H9 (cell line): ENCODE results near the gene NDOR1. TPM values are rescaled to one million over a fixed set of nuclear protein-coding genes. Genes with fewer than 3 reads are reported as not detected.

Experiments
- DNase-seq: peaks from one replicate; pipeline ENCODE4 v3.0.0-alpha.2; 2017
- H2AFZ ChIP-seq: one replicate; pipeline ENCODE4 v1.6.1; 2013; ENCODE audit warnings: mild to moderate bottlenecking, low read length, control low read depth, moderate library complexity
- H2AK5ac ChIP-seq: 2 replicates; pipeline ENCODE4 v1.6.1; 2013; ENCODE audit warnings: low read length, control low read depth, mixed read lengths; ENCODE audit not compliant: insufficient read length
- H2BK120ac ChIP-seq: one replicate; pipeline ENCODE4 v1.6.1; 2013; ENCODE audit warnings: low read depth, mild to moderate bottlenecking, low read length, control low read depth, inconsistent platforms; ENCODE audit not compliant: poor library complexity, severe bottlenecking
- H2BK12ac ChIP-seq: 2 replicates; pipeline ENCODE4 v1.6.1; 2013; ENCODE audit warnings: low read length, control low read depth, mixed read lengths, low read depth; ENCODE audit not compliant: insufficient read length
- H2BK15ac ChIP-seq: 2 replicates; pipeline ENCODE4 v1.6.1; 2013; ENCODE audit warnings: low read depth, low read length, control low read depth
- H2BK20ac ChIP-seq: one replicate; pipeline ENCODE4 v1.6.1; 2013; ENCODE audit warnings: low read depth, mild to moderate bottlenecking, low read length, control low read depth, inconsistent platforms; ENCODE audit not compliant: poor library complexity, severe bottlenecking
- H2BK5ac ChIP-seq: 2 replicates; pipeline ENCODE4 v1.6.1; 2013; ENCODE audit warnings: low read length, control low read depth, mixed read lengths; ENCODE audit not compliant: insufficient read length
- H3K14ac ChIP-seq: 2 replicates; pipeline ENCODE4 v1.6.1; 2013; ENCODE audit warnings: low read length, control low read depth; ENCODE audit not compliant: insufficient read depth
- H3K18ac ChIP-seq: 2 replicates; pipeline ENCODE4 v1.6.1; 2013; ENCODE audit warnings: low read depth, mild to moderate bottlenecking, mixed read lengths, low read length, control low read depth; ENCODE audit not compliant: insufficient read length
- H3K23ac ChIP-seq: 2 replicates; pipeline ENCODE4 v1.6.1; 2013; ENCODE audit warnings: low read length, control low read depth, mixed read lengths, low read depth; ENCODE audit not compliant: insufficient read length
- H3K23me2 ChIP-seq: 2 replicates; pipeline ENCODE4 v1.6.1; 2013; ENCODE audit warnings: low read depth, mild to moderate bottlenecking, mixed read lengths, low read length, control low read depth; ENCODE audit not compliant: insufficient read length, poor library complexity, severe bottlenecking
- H3K27ac ChIP-seq: 2 replicates; pipeline ENCODE4 v1.5.1; 2013; ENCODE audit warnings: low read length, control low read depth, mixed read lengths, low read depth; ENCODE audit not compliant: insufficient read length
- H3K27me3 ChIP-seq: 2 replicates; pipeline ENCODE4 v1.6.1; 2013; ENCODE audit warnings: low read length, control low read depth, inconsistent platforms; ENCODE audit not compliant: insufficient read depth
- H3K4ac ChIP-seq: 2 replicates; pipeline ENCODE4 v1.6.1; 2013; ENCODE audit warnings: low read depth, mild to moderate bottlenecking, control low read depth, inconsistent platforms, low read length, moderate library complexity
- H3K4me1 ChIP-seq: 2 replicates; pipeline ENCODE4 v1.6.1; 2013; ENCODE audit warnings: low read length, control low read depth, inconsistent platforms; ENCODE audit not compliant: insufficient read depth
- H3K4me2 ChIP-seq: 2 replicates; pipeline ENCODE4 v1.6.1; 2013; ENCODE audit warnings: low read length, control low read depth, mixed read lengths; ENCODE audit not compliant: insufficient read length, insufficient read depth
- H3K56ac ChIP-seq: 2 replicates; pipeline ENCODE4 v1.6.1; 2013; ENCODE audit warnings: low read depth, mild to moderate bottlenecking, mixed read lengths, low read length, control low read depth; ENCODE audit not compliant: insufficient read length
- H3K79me1 ChIP-seq: 2 replicates; pipeline ENCODE4 v1.6.1; 2013; ENCODE audit warnings: low read depth, mild to moderate bottlenecking, moderate library complexity, low read length, control low read depth, inconsistent platforms; ENCODE audit not compliant: insufficient read depth, poor library complexity, severe bottlenecking
- H3K79me2 ChIP-seq: 2 replicates; pipeline ENCODE4 v1.6.1; 2013; ENCODE audit warnings: low read length, control low read depth, inconsistent platforms; ENCODE audit not compliant: insufficient read depth
- H3K9ac ChIP-seq: 2 replicates; pipeline ENCODE4 v1.6.1; 2013; ENCODE audit warnings: low read length, control low read depth, mixed read lengths; ENCODE audit not compliant: insufficient read length; ENCODE audit errors: extremely low read depth
- H3K9me3 ChIP-seq: one replicate; pipeline ENCODE4 v1.6.1; 2013; ENCODE audit warnings: low read depth, low read length, inconsistent platforms; ENCODE audit not compliant: control insufficient read depth
- H3T11ph ChIP-seq: one replicate; pipeline ENCODE4 v1.6.1; 2013; ENCODE audit warnings: mild to moderate bottlenecking, low read length, control low read depth, inconsistent platforms
- H4K20me1 ChIP-seq: one replicate; pipeline ENCODE4 v1.6.1; 2013; ENCODE audit not compliant: control insufficient read depth, insufficient read length, insufficient read depth
- H4K5ac ChIP-seq: 2 replicates; pipeline ENCODE4 v1.6.1; 2013; ENCODE audit warnings: low read depth, mild to moderate bottlenecking, mixed read lengths, low read length, control low read depth; ENCODE audit not compliant: insufficient read length
- H4K8ac ChIP-seq: replicated peaks from 2 replicates; pipeline ENCODE4 v1.6.1; 2013; ENCODE audit warnings: low read length, control low read depth, mixed read lengths, low read depth; ENCODE audit not compliant: insufficient read length
- H4K91ac ChIP-seq: 2 replicates; pipeline ENCODE4 v1.6.1; 2013; ENCODE audit warnings: low read depth, mild to moderate bottlenecking, moderate library complexity, mixed read lengths, low read length, control low read depth; ENCODE audit not compliant: insufficient read length
- H3K27ac Mint-ChIP-seq, 3 experiments: 2 replicates in 2 of 3; 3 replicates in 1 of 3; pipeline ENCODE4 v1.8.0; 2020 to 2021; ENCODE audit warnings: mixed read lengths in 3 of 3, mild to moderate bottlenecking in 1 of 3, moderate library complexity in 1 of 3
- H3K27me3 Mint-ChIP-seq: 2 replicates; pipeline ENCODE4 v1.8.0; 2021; ENCODE audit warnings: low read depth, mild to moderate bottlenecking, moderate library complexity, mixed read lengths
- H3K36me3 Mint-ChIP-seq, 3 experiments: 2 replicates in 2 of 3; 3 replicates in 1 of 3; pipeline ENCODE4 v1.8.0; 2020 to 2021; ENCODE audit warnings: low read depth in 3 of 3, mixed read lengths in 3 of 3; ENCODE audit not compliant: insufficient read depth in 1 of 3
- H3K4me1 Mint-ChIP-seq, 2 experiments: 2 replicates each; pipeline ENCODE4 v1.8.0; 2020; ENCODE audit warnings: mixed read lengths in 2 of 2
- H3K4me3 Mint-ChIP-seq, 2 experiments: 2 replicates in 1 of 2; 3 replicates in 1 of 2; pipeline ENCODE4 v1.8.0; 2020 to 2021; ENCODE audit warnings: mild to moderate bottlenecking in 2 of 2, mixed read lengths in 2 of 2, moderate library complexity in 1 of 2
- H3K9me3 Mint-ChIP-seq, 2 experiments: 2 replicates in 1 of 2; 3 replicates in 1 of 2; pipeline ENCODE4 v1.8.0; 2020; ENCODE audit warnings: mild to moderate bottlenecking in 2 of 2, mixed read lengths in 2 of 2, moderate library complexity in 1 of 2
- WGBS: extraction: QIAGEN DNeasy Blood & Tissue Kit; methylation state at CpG from one replicate; pipeline ENCODE4 v1.1.7; 2013; ENCODE audit warnings: missing lambda C conversion rate, low lambda C conversion rate, mixed read lengths; ENCODE audit not compliant: insufficient read length; ENCODE audit errors: extremely low coverage; 5-methylcytosine and 5-hydroxymethylcytosine counted together
- total RNA-seq: library from RNA; stranded (reverse); gene quantifications from 2 replicates; pipeline ENCODE4 v1.2.1, GENCODE V29; 2021
- TF ChIP-seq, protein P1 (sequence below): fragments of 200-600 bp; sonication (generic); conservative IDR thresholded peaks from 3 replicates; pipeline ENCODE4 v1.8.0; 2021; ENCODE audit warnings: antibody characterized with exemption, mild to moderate bottlenecking

NDOR1 gene
- total RNA-seq, 1 experiment from 2014 or later = 44.1 TPM

GRCh38 chr9:137180491-137180890 lies 25.0 kb upstream of the NDOR1 start:
- peaks cover 0 to 5% of the 10 kb centered on the region in 2 experiments; a peak in 2 of 4 replicates for H3K4me1 Mint-ChIP-seq
- Histone ChIP-seq H2AFZ (no peak overlapping the region), H3K23ac (no peak overlapping the region), H3K4me1 (no peaks in the 10 kb centered on the region), H2BK5ac (no peak overlapping the region), H3K56ac (no peak overlapping the region), H3K18ac (no peak overlapping the region), H3K14ac (no peak overlapping the region), H3K4me2 (no peak overlapping the region), H2AK5ac (no peak overlapping the region), H3K79me2 (no peaks in the 10 kb centered on the region), H4K20me1 (peaks cover 2% of the 10 kb centered on the region), H2BK120ac (no peak overlapping the region), H4K8ac (no peak overlapping the region), H3K9ac (no peak overlapping the region), H4K5ac (no peak overlapping the region), H3K27ac (no peak overlapping the region), H3K9me3 (no peaks in the 10 kb centered on the region), H2BK20ac (no peak overlapping the region), H4K91ac (no peak overlapping the region), H3K27me3 (no peaks in the 10 kb centered on the region), H3K4ac (no peak overlapping the region), H3T11ph (no peak overlapping the region), H2BK15ac (no peak overlapping the region), H3K79me1 (no peaks in the 10 kb centered on the region), H3K23me2 (no peaks in the 10 kb centered on the region), H2BK12ac (no peak overlapping the region)
- H3K27me3 Mint-ChIP-seq = peaks cover 11% of the 10 kb centered on the region
- TF ChIP-seq, protein P1, sequence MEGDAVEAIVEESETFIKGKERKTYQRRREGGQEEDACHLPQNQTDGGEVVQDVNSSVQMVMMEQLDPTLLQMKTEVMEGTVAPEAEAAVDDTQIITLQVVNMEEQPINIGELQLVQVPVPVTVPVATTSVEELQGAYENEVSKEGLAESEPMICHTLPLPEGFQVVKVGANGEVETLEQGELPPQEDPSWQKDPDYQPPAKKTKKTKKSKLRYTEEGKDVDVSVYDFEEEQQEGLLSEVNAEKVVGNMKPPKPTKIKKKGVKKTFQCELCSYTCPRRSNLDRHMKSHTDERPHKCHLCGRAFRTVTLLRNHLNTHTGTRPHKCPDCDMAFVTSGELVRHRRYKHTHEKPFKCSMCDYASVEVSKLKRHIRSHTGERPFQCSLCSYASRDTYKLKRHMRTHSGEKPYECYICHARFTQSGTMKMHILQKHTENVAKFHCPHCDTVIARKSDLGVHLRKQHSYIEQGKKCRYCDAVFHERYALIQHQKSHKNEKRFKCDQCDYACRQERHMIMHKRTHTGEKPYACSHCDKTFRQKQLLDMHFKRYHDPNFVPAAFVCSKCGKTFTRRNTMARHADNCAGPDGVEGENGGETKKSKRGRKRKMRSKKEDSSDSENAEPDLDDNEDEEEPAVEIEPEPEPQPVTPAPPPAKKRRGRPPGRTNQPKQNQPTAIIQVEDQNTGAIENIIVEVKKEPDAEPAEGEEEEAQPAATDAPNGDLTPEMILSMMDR = no peak
- no peak for DNase-seq
- H3K36me3 Mint-ChIP-seq = peaks cover 5 to 42% (median 36%) of the 10 kb centered on the region in 3 experiments; a peak in 6 of 7 replicates
- no CpG with 5 or more reads among the region's 20 CpGs for WGBS
- no peak overlapping the region for H3K4me3 Mint-ChIP-seq
- H3K27ac Mint-ChIP-seq = no peak overlapping the region
- H3K9me3 Mint-ChIP-seq = no peaks in the 10 kb centered on the region
